H1 (cell line): Measurements from ENCODE around the gene GLB1L2. TPM values are rescaled to one million over a fixed set of nuclear protein-coding genes. Genes with fewer than 3 reads are reported as not detected.

Experiments
- CTCF ChIA-PET: fragments of 300-600 bp; sonication (Branson Sonifier 250); formaldehyde crosslinking; loops from one replicate; lab custom pipeline; 2021; ENCODE audit not compliant: partially characterized antibody; lab: Charles Lee
- POLR2A ChIA-PET: fragments of 300-600 bp; sonication (Branson Sonifier 250); formaldehyde crosslinking; loops from one replicate; lab custom pipeline; 2021; ENCODE audit warnings: inconsistent platforms; ENCODE audit not compliant: partially characterized antibody; lab: Charles Lee
- DNase-seq, 2 experiments: peaks; one replicate each; pipeline versions ENCODE4 v3.0.0 to v3.0.0-alpha.2; 2010 to 2022; ENCODE audit warnings: low spot score in 2 of 2, low read depth in 1 of 2, mixed read lengths in 1 of 2
- FAIRE-seq: peaks from 2 replicates; lab custom pipeline; 2011; peaks lifted over from hg19 to GRCh38; lab: Jason Lieb, UNC
- H2AFZ ChIP-seq: 2 replicates; pipeline ENCODE4 v1.8.1; 2012; ENCODE audit warnings: low read length, inconsistent platforms
- H2AK5ac ChIP-seq: 2 replicates; pipeline ENCODE4 v1.6.1; 2013; ENCODE audit warnings: low read depth, low read length
- H2BK120ac ChIP-seq: replicated peaks from 2 replicates; pipeline ENCODE3; 2013; ENCODE audit warnings: low read depth, low read length, inconsistent platforms
- H2BK12ac ChIP-seq: 2 replicates; pipeline ENCODE4 v1.6.1; 2013; ENCODE audit warnings: low read depth, low read length
- H2BK15ac ChIP-seq: 2 replicates; pipeline ENCODE4 v1.6.1; 2013; ENCODE audit warnings: low read length
- H2BK20ac ChIP-seq: 2 replicates; pipeline ENCODE4 v1.6.1; 2013; ENCODE audit warnings: low read length
- H2BK5ac ChIP-seq: 2 replicates; pipeline ENCODE4 v1.6.1; 2013; ENCODE audit warnings: low read depth, low read length
- H3K14ac ChIP-seq: 2 replicates; pipeline ENCODE4 v1.6.1; 2013; ENCODE audit warnings: inconsistent platforms; ENCODE audit not compliant: insufficient read length
- H3K18ac ChIP-seq: 2 replicates; pipeline ENCODE4 v1.6.1; 2013; ENCODE audit warnings: low read length; ENCODE audit errors: extremely low read depth
- H3K23ac ChIP-seq: 2 replicates; pipeline ENCODE4 v1.6.1; 2013; ENCODE audit warnings: inconsistent platforms; ENCODE audit not compliant: insufficient read length
- H3K23me2 ChIP-seq: 2 replicates; pipeline ENCODE4 v1.6.1; 2013; ENCODE audit warnings: low read depth, low read length
- H3K27ac ChIP-seq: 2 replicates; pipeline ENCODE4 v1.6.1; 2011; ENCODE audit warnings: low read depth, low read length, inconsistent platforms
- H3K27me3 ChIP-seq, 4 experiments: replicated peaks in 1 of 4; 1 replicate in 1 of 4; 2 replicates in 3 of 4; pipeline versions ENCODE4 v1.6.1 to v1.8.1; 2011 to 2013; ENCODE audit warnings: low read length in 3 of 4, mild to moderate bottlenecking in 3 of 4, inconsistent platforms in 2 of 4, mixed read lengths in 2 of 4, moderate library complexity in 1 of 4; ENCODE audit not compliant: control insufficient read depth in 3 of 4, insufficient read depth in 3 of 4; ENCODE audit errors: extremely low read depth in 1 of 4
- H3K36me3 ChIP-seq, 4 experiments: 2 replicates each; pipeline versions ENCODE4 v1.6.1 to v1.8.1; 2011 to 2013; ENCODE audit warnings: mild to moderate bottlenecking in 4 of 4, low read length in 3 of 4, moderate library complexity in 2 of 4, control low read depth in 1 of 4, inconsistent platforms in 1 of 4; ENCODE audit not compliant: insufficient read depth in 4 of 4, control insufficient read depth in 2 of 4
- H3K4ac ChIP-seq: replicated peaks from 2 replicates; pipeline ENCODE3; 2013; ENCODE audit warnings: low read length, low read depth, mixed read lengths, inconsistent platforms; ENCODE audit not compliant: insufficient read length
- H3K4me1 ChIP-seq, 4 experiments: replicated peaks in 1 of 4; 1 replicate in 1 of 4; 2 replicates in 3 of 4; pipeline versions ENCODE4 v1.6.1 to v1.8.1; 2011 to 2013; ENCODE audit warnings: low read length in 3 of 4, inconsistent platforms in 2 of 4, mixed read lengths in 1 of 4; ENCODE audit not compliant: insufficient read depth in 4 of 4, control insufficient read depth in 3 of 4
- H3K4me2 ChIP-seq, 2 experiments: 2 replicates each; pipeline versions ENCODE4 v1.6.1 to v1.8.1; 2011 to 2013; ENCODE audit warnings: low read depth in 2 of 2, low read length in 2 of 2, control low read depth in 1 of 2, inconsistent platforms in 1 of 2, mild to moderate bottlenecking in 1 of 2; ENCODE audit not compliant: insufficient read depth in 1 of 2
- H3K4me3 ChIP-seq, 4 experiments: fragments of 200-600, 300-600 bp in 1 of 4; sonication (generic), shearing (Covaris generic), sonication (Bioruptor Twin) in 1 of 4; 2 replicates each; pipeline versions ENCODE4 v1.5.1 to v1.8.1; 2011 to 2016; ENCODE audit warnings: low read length in 4 of 4, low read depth in 3 of 4, control low read depth in 2 of 4, inconsistent platforms in 2 of 4, mild to moderate bottlenecking in 2 of 4, mixed read lengths in 1 of 4, moderate library complexity in 1 of 4; ENCODE audit not compliant: insufficient read depth in 2 of 4; ENCODE audit errors: extremely low read depth in 1 of 4
- H3K56ac ChIP-seq: replicated peaks from 2 replicates; pipeline ENCODE3; 2013; ENCODE audit warnings: low read depth, mild to moderate bottlenecking, mixed read lengths, low read length, inconsistent platforms; ENCODE audit not compliant: insufficient read length
- H3K79me1 ChIP-seq: 2 replicates; pipeline ENCODE4 v1.6.1; 2013; ENCODE audit warnings: low read depth, low read length, control low read depth
- H3K79me2 ChIP-seq, 2 experiments: 2 replicates each; pipeline versions ENCODE4 v1.6.1 to v1.8.1; 2012 to 2013; ENCODE audit warnings: low read length in 2 of 2, mild to moderate bottlenecking in 2 of 2, inconsistent platforms in 1 of 2; ENCODE audit not compliant: insufficient read depth in 2 of 2, control insufficient read depth in 1 of 2
- H3K9ac ChIP-seq, 4 experiments: replicated peaks in 1 of 4; 1 replicate in 1 of 4; 2 replicates in 3 of 4; pipeline versions ENCODE4 v1.6.1 to v1.8.1; 2011 to 2013; ENCODE audit warnings: low read depth in 3 of 4, low read length in 3 of 4, control low read depth in 2 of 4, mild to moderate bottlenecking in 2 of 4, moderate library complexity in 2 of 4, inconsistent platforms in 1 of 4; ENCODE audit errors: extremely low read depth in 1 of 4
- H3K9me3 ChIP-seq, 2 experiments: 2 replicates each; pipeline versions ENCODE4 v1.6.1 to v1.8.1; 2012 to 2013; ENCODE audit warnings: mild to moderate bottlenecking in 2 of 2, moderate library complexity in 2 of 2, control low read depth in 1 of 2, inconsistent platforms in 1 of 2, low read depth in 1 of 2, low read length in 1 of 2, mixed read lengths in 1 of 2; ENCODE audit not compliant: insufficient read depth in 2 of 2
- H4K20me1 ChIP-seq, 2 experiments: replicated peaks in 1 of 2; 2 replicates each; pipeline versions ENCODE3 to v1.8.1; 2011 to 2013; ENCODE audit warnings: inconsistent platforms in 2 of 2, low read length in 2 of 2, mild to moderate bottlenecking in 1 of 2; ENCODE audit not compliant: insufficient read depth in 2 of 2, control insufficient read depth in 1 of 2
- H4K5ac ChIP-seq: 2 replicates; pipeline ENCODE4 v1.6.1; 2013; ENCODE audit warnings: low read length, low read depth, mixed read lengths, inconsistent platforms; ENCODE audit not compliant: insufficient read length
- H4K8ac ChIP-seq: 2 replicates; pipeline ENCODE4 v1.8.0; 2013; ENCODE audit warnings: mild to moderate bottlenecking, moderate library complexity, low read length, inconsistent platforms; ENCODE audit not compliant: insufficient read depth; ENCODE audit errors: extremely low read depth
- H4K91ac ChIP-seq: replicated peaks from 2 replicates; pipeline ENCODE3; 2013; ENCODE audit warnings: low read length, mixed read lengths, inconsistent platforms; ENCODE audit not compliant: insufficient read length
- BRCA1 ChIP-seq: IDR thresholded peaks from 2 replicates; pipeline ENCODE4 v1.6.1; 2012; ENCODE audit warnings: low read depth, low read length, improper control_type of control experiment
- CBX8 ChIP-seq: fragments of 300-800, 300-1000 bp; sonication (generic); IDR thresholded peaks from 2 replicates; pipeline ENCODE4 v1.7.1; 2016; ENCODE audit warnings: low read depth, low read length, borderline replicate concordance
- GTF2F1 ChIP-seq: IDR thresholded peaks from 2 replicates; pipeline ENCODE4 v1.6.1; 2012; ENCODE audit warnings: low read depth, low read length, improper control_type of control experiment, borderline replicate concordance
- JUND ChIP-seq: IDR thresholded peaks from 2 replicates; pipeline ENCODE4 v1.6.1; 2011; ENCODE audit warnings: mild to moderate bottlenecking, improper control_type of control experiment, low read length
- MAFK ChIP-seq: IDR thresholded peaks from 2 replicates; pipeline ENCODE4 v1.6.1; 2012; ENCODE audit warnings: low read depth, mild to moderate bottlenecking, improper control_type of control experiment, low read length
- SAP30 ChIP-seq: fragments of 300-600 bp; sonication (generic); IDR thresholded peaks from 2 replicates; pipeline ENCODE4 v1.7.1; 2012; ENCODE audit warnings: low read length, moderate library complexity, mild to moderate bottlenecking, inconsistent platforms; ENCODE audit not compliant: insufficient read depth, insufficient replicate concordance
- SIN3A ChIP-seq, 2 experiments: IDR thresholded peaks in 1 of 2; conservative IDR thresholded peaks in 1 of 2; 2 replicates each; pipeline ENCODE4 v1.6.1; 2011 to 2012; ENCODE audit warnings: low read length in 2 of 2, improper control_type of control experiment in 1 of 2, low read depth in 1 of 2, mild to moderate bottlenecking in 1 of 2
- SIX5 ChIP-seq: IDR thresholded peaks from 2 replicates; pipeline ENCODE4 v1.6.1; 2011; ENCODE audit warnings: mild to moderate bottlenecking, low read depth, low read length
- WGBS, 2 experiments: shearing (Covaris generic) in 1 of 2; methylation state at CpG; one replicate each; pipeline versions ENCODE4 v1.1.6 to v1.1.7; 2013 to 2015; ENCODE audit warnings: low lambda C conversion rate in 2 of 2, mixed read lengths in 2 of 2, inconsistent platforms in 1 of 2, low coverage in 1 of 2, missing lambda C conversion rate in 1 of 2; ENCODE audit not compliant: insufficient replicate concordance in 2 of 2, insufficient coverage in 1 of 2, insufficient read length in 1 of 2; ENCODE audit errors: extremely low coverage in 1 of 2, missing lambda C conversion rate in 1 of 2; 5-methylcytosine and 5-hydroxymethylcytosine counted together
- polyA plus RNA-seq, 7 experiments: library from polyadenylated mRNA; depleted of rRNA in 3 of 7; stranded (reverse) in 5 of 7; unstranded in 2 of 7; fragments of >200 nt in 5 of 7; fragments of 200-250 nt in 2 of 7; gene quantifications; 1 replicate in 5 of 7; 2 replicates in 1 of 7; 4 replicates in 1 of 7; pipeline versions ENCODE4 v1.2.1 to v1.2.3, GENCODE V29; 2011 to 2013; ENCODE audit warnings: missing spikeins in 2 of 7, mixed read lengths in 2 of 7
- total RNA-seq: library from RNA; stranded (reverse); fragmentation: NEBNext Ultra II Directional; extraction: Animal tissue kit (Norgen Biotek cat#: 25700); gene quantifications from 2 replicates; pipeline ENCODE4 v1.2.1, GENCODE V29; 2021

GLB1L2 gene
- total and polyA plus RNA-seq, 2 of the 8 experiments (the other 6 are each of a cell fraction or from before 2014, with no cell fraction given): 4.4 to 7.9 TPM

GRCh38 chr11:134334796-134335571 lies 3.2 kb downstream of the GLB1L2 start:
- Histone ChIP-seq H2AK5ac (no peak overlapping the region), H3K14ac (no peak overlapping the region), H3K4me1 (peaks cover 0 to 5% (median 4%) of the 10 kb centered on the region in 4 experiments; a peak in 4 of 7 replicates), H2BK120ac (no peak overlapping the region), H3K27me3 (peaks cover 0 to 36% (median 24%) of the 10 kb centered on the region in 4 experiments; a peak in 5 of 7 replicates), H3K36me3 (no peaks in the 10 kb centered on the region), H4K5ac (no peak overlapping the region), H2BK20ac (no peak overlapping the region), H3K18ac (no peak overlapping the region), H3K9ac (no peak overlapping the region), H3K23ac (no peak overlapping the region), H3K27ac (no peak overlapping the region), H3K23me2 (peaks cover 8% of the 10 kb centered on the region; the same call in 1 of the 2 replicates), H4K8ac (no peak overlapping the region), H3K4ac (no peak overlapping the region), H2BK5ac (no peak overlapping the region), H3K4me3 (no peak overlapping the region), H3K79me1 (no peaks in the 10 kb centered on the region), H3K4me2 (no peak overlapping the region), H3K56ac (no peak overlapping the region), H2BK15ac (no peak overlapping the region), H4K91ac (no peak overlapping the region), H2BK12ac (no peak overlapping the region), H4K20me1 (no peaks in the 10 kb centered on the region), H2AFZ (no peak overlapping the region), H3K9me3 (no peaks in the 10 kb centered on the region), H3K79me2 (no peaks in the 10 kb centered on the region)
- 93% methylated on average over 10 of the region's 10 CpGs; no CpG with 5 or more reads in 1 of the 2 experiments for WGBS, 2 experiments
- DNase-seq (no peak), FAIRE-seq (no peak)
- POLR2A ChIA-PET: interaction anchor here (1.0 kb wide), 1 partner anchor 43 kb away, joined by 3 read pairs; no protein-coding TSS in a partner anchor
- CTCF ChIA-PET: interaction anchor here (1.4 to 2.0 kb wide), 2 partner anchors 65 to 73 kb away, joined by 4 to 9 read pairs; no protein-coding TSS in a partner anchor
- no peak for TF ChIP-seq JUND
- TF ChIP-seq MAFK: no peak
- TF ChIP-seq SIN3A (conservative IDR thresholded peaks at IDR 0.05 in 1 of 2, IDR thresholded peaks at IDR 0.05 in 1 of 2; ENCODE audit: low read depth in 1 of 2, low read length in 2 of 2): no peak
- no peak for TF ChIP-seq BRCA1
- no peak for TF ChIP-seq CBX8
- TF ChIP-seq GTF2F1: no peak
- TF ChIP-seq SAP30: no peak
- TF ChIP-seq SIX5: no peak
